HG02870 (cell line): ENCODE results near the gene LPXN.
A peak's percentile ranks its signal among the peaks of the same experiment; 100 is the strongest.

Source experiments
- ATAC-seq: cut with Tn5 transposase; IDR thresholded peaks from one replicate; pipeline ENCODE4 v1.9.1; 2021; ENCODE audit warnings: mild to moderate bottlenecking, moderate library complexity; ENCODE audit not compliant: unreplicated experiment

LPXN gene

GRCh38 chr11:58525037-58525614 lies 50.5 kb downstream of the LPXN start:
- peak; percentile 85 for ATAC-seq

DNA sequence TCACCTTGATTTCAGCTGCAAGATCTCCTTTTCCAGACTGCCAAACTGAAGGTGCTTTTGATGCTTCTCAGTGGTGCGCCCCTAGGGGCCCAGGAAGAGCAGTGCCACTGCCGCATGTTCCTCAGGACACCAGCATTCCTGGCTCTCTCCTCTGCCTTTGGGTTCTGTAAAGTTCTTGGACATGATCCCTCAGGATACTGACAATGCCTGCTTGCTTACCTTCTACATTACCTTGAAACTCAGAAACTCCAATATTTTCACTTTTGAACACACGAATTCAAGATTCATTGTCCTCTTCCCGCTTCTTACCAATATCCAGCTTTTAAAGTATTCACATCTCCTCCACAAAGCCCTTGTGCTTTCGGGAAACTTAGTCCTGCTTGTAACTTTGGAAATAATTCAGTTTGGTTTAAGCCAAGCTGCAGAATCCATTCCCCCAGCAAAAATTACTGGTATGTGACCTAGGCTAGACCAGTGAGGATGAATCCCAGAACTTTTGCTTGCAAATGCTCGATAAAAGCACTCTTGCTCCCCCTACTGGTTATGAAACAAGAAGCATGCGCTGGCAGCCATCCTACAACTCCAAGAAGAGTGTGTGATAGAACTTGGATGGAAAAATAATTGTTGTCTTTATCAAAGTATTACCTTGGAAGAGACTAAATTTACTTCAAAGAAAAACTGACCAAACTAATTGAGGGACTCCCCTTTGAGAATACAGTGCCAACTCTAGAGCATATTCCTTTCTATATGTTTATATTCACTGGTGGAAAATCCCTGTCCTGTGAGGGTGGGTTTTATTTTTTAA lies 51.2 kb downstream of the LPXN start:
- ATAC-seq, result peak; percentile 26

GRCh38 chr11:58513747-58514367 lies 61.8 kb downstream of the LPXN start:
- no peak for ATAC-seq

- ATAC-seq, result no peak
These were observed 64.0 kb downstream of the LPXN start for GRCh38 chr11:58511636-58512035.

GRCh38 chr11:58509748-58510147 lies 65.9 kb downstream of the LPXN start:
- no peak for ATAC-seq

GRCh38 chr11:58508814-58509213 lies 66.8 kb downstream of the LPXN start:
- ATAC-seq, result no peak

GRCh38 chr11:58508005-58508404 lies 67.7 kb downstream of the LPXN start, which contains the start of gene OR5B21:
Gene OR5B21, minus strand, starts transcription at chr11:58508105. Its CDS starts 0 bp downstream, at chr11:58508105.
- ATAC-seq, result no peak

GRCh38 chr11:58507355-58507754 lies 68.3 kb downstream of the LPXN start:
- ATAC-seq, result no peak

GRCh38 chr11:58506935-58507334 lies 68.7 kb downstream of the LPXN start:
- ATAC-seq, result peak; percentile 50

- ATAC-seq, result no peak
These were observed 69.8 kb downstream of the LPXN start for GRCh38 chr11:58505849-58506248.

DNA sequence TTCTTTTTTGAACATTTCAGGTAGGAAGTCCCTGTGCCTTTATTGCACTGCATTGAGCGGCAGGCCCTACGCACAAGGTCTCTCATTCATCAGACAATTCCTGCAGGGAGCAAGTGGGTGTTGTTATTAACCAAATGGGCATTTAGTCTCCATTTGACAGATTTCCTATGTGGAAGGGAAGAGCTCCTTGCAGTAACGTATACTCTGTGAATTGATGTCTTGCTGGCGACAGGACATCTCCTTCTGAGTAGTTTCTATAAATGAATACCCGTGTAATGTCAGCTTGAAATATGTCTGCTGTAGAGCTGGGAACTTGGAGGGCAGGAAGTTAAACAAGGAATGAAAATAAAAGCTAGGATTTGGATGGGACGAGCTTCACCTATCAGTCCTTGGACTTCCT lies 71.4 kb downstream of the LPXN start:
- ATAC-seq, result no peak

DNA sequence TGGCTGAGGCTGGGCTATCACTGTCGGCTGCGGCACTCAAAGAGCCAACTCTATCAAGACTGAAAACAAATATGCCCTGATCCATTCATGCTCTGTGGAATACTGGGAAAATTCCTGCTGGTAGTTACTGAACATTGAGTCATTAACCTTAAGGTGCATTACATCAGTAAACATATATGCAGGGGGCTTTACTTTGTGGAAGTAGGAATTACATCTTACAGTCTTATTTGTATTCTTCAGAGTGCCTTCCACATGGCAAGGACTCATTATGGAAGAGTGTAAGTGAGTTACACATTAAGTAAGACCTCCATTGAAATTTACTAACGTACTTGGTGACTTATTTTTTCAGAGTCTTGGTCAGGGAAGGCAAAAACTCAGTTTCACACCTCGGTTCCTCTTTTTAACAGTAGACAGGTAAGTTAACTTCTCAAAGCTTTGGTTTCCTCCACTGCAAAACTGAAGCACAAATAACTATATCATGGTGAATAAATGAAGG lies 72.2 kb downstream of the LPXN start:
- peak; percentile 91 for ATAC-seq

GRCh38 chr11:58502004-58502403 lies 73.7 kb downstream of the LPXN start:
- ATAC-seq, result no peak

DNA sequence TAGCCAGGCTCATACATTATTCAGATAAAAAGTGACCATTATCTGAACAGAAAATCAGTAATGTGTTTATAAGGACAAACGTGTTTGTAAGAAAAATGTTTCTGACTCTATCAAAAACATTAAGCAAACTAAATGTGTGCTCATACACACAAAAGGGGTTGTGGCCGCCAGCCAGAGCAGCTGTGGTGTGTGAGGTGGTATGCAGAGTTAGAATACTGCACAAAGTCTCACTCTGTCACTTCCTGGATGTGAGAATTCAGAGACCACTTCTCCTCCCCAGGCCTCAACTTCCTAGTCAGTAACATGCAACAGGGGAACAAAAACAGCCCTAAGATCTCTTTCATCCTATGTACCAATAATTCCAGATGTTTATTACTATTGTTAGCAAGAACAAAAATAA lies 77.2 kb downstream of the LPXN start:
- ATAC-seq, result no peak

DNA sequence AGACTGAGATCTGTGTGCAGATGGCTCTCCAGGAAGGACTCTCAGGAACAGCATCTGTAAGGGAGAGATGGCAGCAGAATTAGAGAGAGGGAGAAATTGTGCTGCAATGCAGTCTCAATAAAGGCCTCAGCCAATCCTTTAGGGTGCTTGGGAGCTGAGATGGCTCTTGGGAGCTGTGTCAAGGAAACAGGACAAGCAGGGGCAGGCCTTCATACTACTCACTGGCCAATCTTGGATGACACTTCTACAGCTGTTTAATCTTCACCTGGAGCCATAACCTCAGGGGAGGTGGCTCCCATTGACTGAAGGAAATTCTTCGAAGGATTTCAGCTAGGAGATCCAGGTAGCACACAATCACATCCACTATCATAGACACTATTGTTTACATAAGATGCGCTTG lies 77.7 kb downstream of the LPXN start:
- no peak for ATAC-seq

GRCh38 chr11:58495906-58496305 lies 79.8 kb downstream of the LPXN start:
- peak; percentile 53 for ATAC-seq

- no peak for ATAC-seq
These were observed 81.6 kb downstream of the LPXN start for GRCh38 chr11:58494101-58494500.

DNA sequence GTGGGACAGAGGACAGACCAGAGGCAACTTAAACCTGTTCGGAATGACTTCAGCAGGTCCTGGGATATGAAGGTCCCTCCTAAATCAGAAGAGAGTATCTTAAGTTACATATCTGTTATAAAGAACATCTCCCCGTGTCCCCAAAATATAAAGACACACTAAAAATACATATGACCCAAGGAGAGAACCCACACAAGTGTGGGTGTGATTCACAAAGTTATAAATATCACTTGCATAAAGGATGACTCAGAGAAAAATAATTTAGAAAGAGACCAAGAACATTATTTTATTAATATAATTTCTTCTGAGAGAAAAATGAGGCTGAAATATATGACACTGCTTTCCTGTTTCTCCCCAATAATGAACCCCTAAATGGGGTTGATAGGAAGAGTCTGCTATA lies 82.0 kb downstream of the LPXN start:
- ATAC-seq, result no peak

DNA sequence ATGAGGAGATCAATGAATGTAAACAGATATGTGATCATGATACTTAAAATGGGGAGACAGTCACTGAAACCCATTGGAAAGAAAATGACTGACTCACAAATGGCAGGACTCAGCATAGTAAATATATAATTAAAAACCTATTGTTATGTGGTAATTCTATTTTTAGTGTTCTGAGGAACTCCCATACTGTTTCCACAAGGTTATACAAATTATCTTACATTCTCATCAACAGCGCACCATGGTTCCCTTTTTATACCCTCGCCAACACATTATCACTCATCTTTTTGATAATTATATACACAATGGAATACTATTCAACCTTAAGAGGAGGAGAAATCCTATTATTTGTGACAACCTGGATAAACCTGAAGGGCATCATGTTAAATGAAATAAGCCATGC lies 84.8 kb downstream of the LPXN start:
- ATAC-seq, result no peak

GRCh38 chr11:58487170-58487569 lies 88.5 kb downstream of the LPXN start:
- ATAC-seq, result no peak

GRCh38 chr11:58485961-58486360 lies 89.7 kb downstream of the LPXN start:
- ATAC-seq, result no peak
